Measurements from ENCODE around the gene STX18.
"Not testable (repeated sequence)": the region's sequence is repeated elsewhere in the genome, so short reads cannot be mapped to it uniquely, and the experiment has no call there.

The STX18 gene

GRCh38 chr4:4555916-4556315 lies 14.1 kb upstream of the STX18 start:
- no peak for DNase-seq (ENCODE audit: low read depth in 2 of 2)

GRCh38 chr4:4554234-4554633 lies 12.4 kb upstream of the STX18 start:
- DNase-seq (ENCODE audit: low read depth in 2 of 2), result no peak

- not testable (repeated sequence) for DNase-seq (ENCODE audit: low read depth in 2 of 2)
Measured at GRCh38 chr4:4552042-4552441, 10.2 kb upstream of the STX18 start.

- not testable (repeated sequence) for DNase-seq (ENCODE audit: low read depth in 2 of 2)
Measured at GRCh38 chr4:4550161-4550560, 8.3 kb upstream of the STX18 start.

GRCh38 chr4:4549534-4549933 lies 7.7 kb upstream of the STX18 start:
- DNase-seq (ENCODE audit: low read depth in 2 of 2), result no peak

- no peak for DNase-seq (ENCODE audit: low read depth in 2 of 2)
Measured at GRCh38 chr4:4542774-4543485, 1.1 kb upstream of the STX18 start.

- no peak for DNase-seq (ENCODE audit: low read depth in 2 of 2)
Measured at GRCh38 chr4:4541040-4541631, 712 bp downstream of the STX18 start.

- DNase-seq (ENCODE audit: low read depth in 2 of 2), result no peak
Measured at GRCh38 chr4:4539481-4539880, 2.4 kb downstream of the STX18 start.

GRCh38 chr4:4535590-4535989 lies 6.3 kb downstream of the STX18 start:
- no peak for DNase-seq (ENCODE audit: low read depth in 2 of 2)

GRCh38 chr4:4534515-4535145 lies 7.2 kb downstream of the STX18 start:
- DNase-seq (ENCODE audit: low read depth in 2 of 2), result no peak

GRCh38 chr4:4533461-4534169 lies 8.2 kb downstream of the STX18 start:
- DNase-seq (ENCODE audit: low read depth in 2 of 2), result no peak

- DNase-seq (ENCODE audit: low read depth in 2 of 2), result no peak
Measured at GRCh38 chr4:4532371-4533154, 9.3 kb downstream of the STX18 start.

- no peak for DNase-seq (ENCODE audit: low read depth in 2 of 2)
Measured at GRCh38 chr4:4529392-4529791, 12.5 kb downstream of the STX18 start.

- no peak for DNase-seq (ENCODE audit: low read depth in 2 of 2)
Measured at GRCh38 chr4:4526401-4526800, 15.4 kb downstream of the STX18 start.

- DNase-seq (ENCODE audit: low read depth in 2 of 2), result peak in 1 of 2 donors; percentile 10
Measured at GRCh38 chr4:4524364-4524763, 17.5 kb downstream of the STX18 start.

- no peak for DNase-seq (ENCODE audit: low read depth in 2 of 2)
Measured at GRCh38 chr4:4521731-4522130, 20.1 kb downstream of the STX18 start.

GRCh38 chr4:4521136-4521535 lies 20.7 kb downstream of the STX18 start:
- DNase-seq (ENCODE audit: low read depth in 2 of 2), result no peak

- no peak for DNase-seq (ENCODE audit: low read depth in 2 of 2)
Measured at GRCh38 chr4:4519297-4519894, 22.5 kb downstream of the STX18 start.

GRCh38 chr4:4518747-4519146 lies 23.1 kb downstream of the STX18 start:
- no peak for DNase-seq (ENCODE audit: low read depth in 2 of 2)

- DNase-seq (ENCODE audit: low read depth in 2 of 2), result no peak
Measured at GRCh38 chr4:4514786-4515185, 27.1 kb downstream of the STX18 start.

GRCh38 chr4:4512282-4512681 lies 29.6 kb downstream of the STX18 start:
- DNase-seq (ENCODE audit: low read depth in 2 of 2), result no peak
